GM21723 (cell line): ENCODE data around the gene FSTL4.

Experiments
- ATAC-seq: cut with Tn5 transposase; IDR thresholded peaks from one replicate; pipeline ENCODE4 v1.9.1; 2021; ENCODE audit warnings: mild to moderate bottlenecking, moderate library complexity; ENCODE audit not compliant: unreplicated experiment

The FSTL4 gene

GRCh38 chr5:133483406-133484090 is 128.8 kb downstream of the FSTL4 start:
- ATAC-seq = no peak

GRCh38 chr5:133482028-133482427 is 130.3 kb downstream of the FSTL4 start:
- no peak for ATAC-seq

- ATAC-seq = no peak
Observed at GRCh38 chr5:133480866-133481265, 131.5 kb downstream of the FSTL4 start.

- ATAC-seq = no peak
Observed at GRCh38 chr5:133480366-133480765, 132.0 kb downstream of the FSTL4 start.

GRCh38 chr5:133478199-133478985 is 133.9 kb downstream of the FSTL4 start:
- ATAC-seq = no peak

- no peak for ATAC-seq
Observed at GRCh38 chr5:133475986-133476385, 136.4 kb downstream of the FSTL4 start.

GRCh38 chr5:133474851-133475590 is 137.3 kb downstream of the FSTL4 start:
- ATAC-seq = no peak

- no peak for ATAC-seq
Observed at GRCh38 chr5:133473291-133473690, 139.1 kb downstream of the FSTL4 start.

- no peak for ATAC-seq
Observed at GRCh38 chr5:133472829-133473228, 139.5 kb downstream of the FSTL4 start.

GRCh38 chr5:133471699-133472098 is 140.6 kb downstream of the FSTL4 start:
- ATAC-seq = no peak

GRCh38 chr5:133470841-133471240 is 141.5 kb downstream of the FSTL4 start:
- no peak for ATAC-seq

- no peak for ATAC-seq
Observed at GRCh38 chr5:133469846-133470245, 142.5 kb downstream of the FSTL4 start.

GRCh38 chr5:133469252-133469651 is 143.1 kb downstream of the FSTL4 start:
- ATAC-seq = no peak

- no peak for ATAC-seq
Observed at GRCh38 chr5:133468596-133468995, 143.7 kb downstream of the FSTL4 start.

- ATAC-seq = no peak
Observed at GRCh38 chr5:133467826-133468463, 144.4 kb downstream of the FSTL4 start.

GRCh38 chr5:133467335-133467779 is 145.0 kb downstream of the FSTL4 start:
- ATAC-seq = no peak

- ATAC-seq = no peak
Observed at GRCh38 chr5:133466556-133467334, 145.6 kb downstream of the FSTL4 start.

- ATAC-seq = no peak
Observed at GRCh38 chr5:133464013-133464412, 148.3 kb downstream of the FSTL4 start.

GRCh38 chr5:133461796-133462516 is 150.4 kb downstream of the FSTL4 start:
- no peak for ATAC-seq
